ENCODE results near the gene TLR4. TPM values are rescaled to one million over a fixed set of nuclear protein-coding genes. Genes with fewer than 3 reads are reported as not detected.
A peak's percentile ranks its signal among the peaks of the same experiment; 100 is the strongest.

Gene TLR4
- total RNA-seq, 1 donor, result 46.7 TPM

DNA sequence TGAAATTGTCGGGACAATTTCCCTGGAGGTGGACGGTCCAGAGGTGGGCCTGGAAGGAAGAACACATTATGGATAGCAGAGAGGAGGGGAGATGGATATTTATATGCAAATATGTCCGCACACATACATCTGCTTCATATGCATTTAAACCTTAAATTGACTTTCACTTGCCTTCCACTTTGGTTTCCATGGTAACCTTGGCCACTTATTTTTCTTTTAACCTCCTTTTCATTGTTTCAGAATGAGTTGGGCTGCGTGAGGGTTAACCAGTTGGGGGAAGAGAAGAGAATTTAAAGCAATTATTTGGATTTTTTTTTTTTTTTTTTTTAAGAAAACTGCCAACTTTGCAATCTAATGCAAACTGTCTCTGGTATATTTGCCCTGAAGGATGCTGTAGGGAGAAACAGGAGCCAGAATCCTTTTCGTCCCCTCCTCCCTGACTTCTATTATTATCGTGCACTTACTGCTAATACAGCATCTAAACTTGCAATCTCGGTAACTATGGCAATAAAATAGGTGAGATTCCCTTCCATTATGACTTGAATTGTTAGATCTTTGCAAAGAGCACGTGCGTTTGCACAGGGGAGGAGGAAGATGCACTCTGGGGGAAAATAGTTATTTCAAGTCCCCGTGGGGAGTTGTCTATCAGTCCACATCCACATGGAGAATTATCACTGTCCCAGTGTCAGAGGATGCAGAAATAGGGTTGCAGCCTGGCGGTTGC lies 35.6 kb downstream of the TLR4 start:
- Histone ChIP-seq H4K20me1 (ENCODE audit: insufficient read depth, low read length) (no peaks in the 10 kb centered on the region), H3K4me2 (ENCODE audit: insufficient read depth, low read length) (no peak overlapping the region), H3K36me3 (ENCODE audit: insufficient read depth, low read length) (no peaks in the 10 kb centered on the region), H3K79me2 (ENCODE audit: insufficient read depth, low read length) (no peaks in the 10 kb centered on the region), H3K4me1 (ENCODE audit: insufficient read depth, low read length) (peaks cover 11% of the 10 kb centered on the region), H2AFZ (ENCODE audit: low read length) (no peak overlapping the region), H3K4me3 (ENCODE audit: insufficient read depth, low read length) (no peak overlapping the region), H3K27ac (ENCODE audit: low read depth, low read length) (no peak overlapping the region), H3K27me3 (ENCODE audit: insufficient read depth, low read length) (peaks cover 2% of the 10 kb centered on the region), H3K9me3 (ENCODE audit: low read depth, low read length) (no peaks in the 10 kb centered on the region)
- DNase-seq (ENCODE audit: insufficient read length, low spot score, missing footprints), result no peak
- TF ChIP-seq, protein P1, sequence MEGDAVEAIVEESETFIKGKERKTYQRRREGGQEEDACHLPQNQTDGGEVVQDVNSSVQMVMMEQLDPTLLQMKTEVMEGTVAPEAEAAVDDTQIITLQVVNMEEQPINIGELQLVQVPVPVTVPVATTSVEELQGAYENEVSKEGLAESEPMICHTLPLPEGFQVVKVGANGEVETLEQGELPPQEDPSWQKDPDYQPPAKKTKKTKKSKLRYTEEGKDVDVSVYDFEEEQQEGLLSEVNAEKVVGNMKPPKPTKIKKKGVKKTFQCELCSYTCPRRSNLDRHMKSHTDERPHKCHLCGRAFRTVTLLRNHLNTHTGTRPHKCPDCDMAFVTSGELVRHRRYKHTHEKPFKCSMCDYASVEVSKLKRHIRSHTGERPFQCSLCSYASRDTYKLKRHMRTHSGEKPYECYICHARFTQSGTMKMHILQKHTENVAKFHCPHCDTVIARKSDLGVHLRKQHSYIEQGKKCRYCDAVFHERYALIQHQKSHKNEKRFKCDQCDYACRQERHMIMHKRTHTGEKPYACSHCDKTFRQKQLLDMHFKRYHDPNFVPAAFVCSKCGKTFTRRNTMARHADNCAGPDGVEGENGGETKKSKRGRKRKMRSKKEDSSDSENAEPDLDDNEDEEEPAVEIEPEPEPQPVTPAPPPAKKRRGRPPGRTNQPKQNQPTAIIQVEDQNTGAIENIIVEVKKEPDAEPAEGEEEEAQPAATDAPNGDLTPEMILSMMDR (IDR thresholded peaks at IDR 0.05; ENCODE audit: extremely low read depth, low read depth, low read length), result no peak

DNA sequence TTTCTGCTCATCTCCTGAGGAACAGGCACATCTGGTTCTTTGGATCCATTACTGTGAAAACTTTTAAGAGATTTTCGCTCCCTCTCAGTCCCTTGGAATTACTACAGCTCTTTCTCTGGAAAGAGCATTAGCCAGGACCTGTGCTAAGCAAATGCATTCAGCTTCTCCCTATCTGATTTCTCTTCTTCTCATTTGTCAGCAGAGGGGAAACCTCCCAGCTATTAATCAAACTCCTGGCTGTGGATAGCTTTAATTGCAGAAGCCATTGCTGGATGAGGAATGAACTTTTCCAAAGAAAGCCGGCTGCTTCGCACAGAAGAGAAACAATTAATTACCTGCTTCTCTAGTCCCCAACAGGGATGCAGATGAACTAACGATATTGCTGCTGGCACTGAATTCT lies 37.9 kb downstream of the TLR4 start:
- no peak overlapping the region for H3K27ac ChIP-seq (ENCODE audit: low read depth, low read length)
- peaks cover 7% of the 10 kb centered on the region for H3K4me1 ChIP-seq (ENCODE audit: insufficient read depth, low read length)
- H3K9me3 ChIP-seq (ENCODE audit: low read depth, low read length), result no peaks in the 10 kb centered on the region
- H3K79me2 ChIP-seq (ENCODE audit: insufficient read depth, low read length), result no peaks in the 10 kb centered on the region
- no peak for DNase-seq (ENCODE audit: insufficient read length, low spot score, missing footprints)
- H3K36me3 ChIP-seq (ENCODE audit: insufficient read depth, low read length), result no peaks in the 10 kb centered on the region
- no peaks in the 10 kb centered on the region for H4K20me1 ChIP-seq (ENCODE audit: insufficient read depth, low read length)
- no peak overlapping the region for H3K4me2 ChIP-seq (ENCODE audit: insufficient read depth, low read length)
- no peak overlapping the region for H3K4me3 ChIP-seq (ENCODE audit: insufficient read depth, low read length)
- H2AFZ ChIP-seq (ENCODE audit: low read length), result no peak overlapping the region
- TF ChIP-seq, protein P1 (IDR thresholded peaks at IDR 0.05; ENCODE audit: extremely low read depth, low read depth, low read length), result no peak
- H3K27me3 ChIP-seq (ENCODE audit: insufficient read depth, low read length), result peaks cover 2% of the 10 kb centered on the region

DNA sequence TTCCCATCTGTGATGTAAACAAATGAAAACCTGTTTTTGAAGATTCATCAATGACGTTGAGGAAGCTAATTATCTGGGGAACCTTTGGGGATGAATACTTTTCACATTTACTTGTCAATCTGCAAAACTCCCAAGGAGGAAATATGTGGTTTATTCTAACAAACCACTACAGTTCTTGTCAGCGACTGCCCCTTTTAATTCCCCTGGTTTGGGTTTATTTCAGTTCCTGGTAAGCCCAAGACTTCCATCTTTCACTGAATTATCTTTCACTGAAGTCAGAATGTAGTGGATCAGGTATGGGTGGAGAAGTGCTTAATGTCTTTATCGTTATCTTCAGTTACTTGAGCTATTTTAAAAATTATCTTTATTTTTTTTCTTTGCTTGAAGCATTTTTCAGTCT lies 40.2 kb downstream of the TLR4 start:
- Histone ChIP-seq H3K4me2 (ENCODE audit: insufficient read depth, low read length) (peak overlapping the region; percentile 91), H3K79me2 (ENCODE audit: insufficient read depth, low read length) (no peaks in the 10 kb centered on the region), H3K36me3 (ENCODE audit: insufficient read depth, low read length) (no peaks in the 10 kb centered on the region), H2AFZ (ENCODE audit: low read length) (peak overlapping the region; percentile 89), H3K4me3 (ENCODE audit: insufficient read depth, low read length) (peak overlapping the region; percentile 75), H3K27ac (ENCODE audit: low read depth, low read length) (no peak overlapping the region), H3K27me3 (ENCODE audit: insufficient read depth, low read length) (peaks cover 2% of the 10 kb centered on the region), H4K20me1 (ENCODE audit: insufficient read depth, low read length) (no peaks in the 10 kb centered on the region), H3K4me1 (ENCODE audit: insufficient read depth, low read length) (peaks cover 7% of the 10 kb centered on the region), H3K9me3 (ENCODE audit: low read depth, low read length) (no peaks in the 10 kb centered on the region)
- DNase-seq (ENCODE audit: insufficient read length, low spot score, missing footprints), result peak; percentile 50
- TF ChIP-seq, protein P1 (IDR thresholded peaks at IDR 0.05; ENCODE audit: extremely low read depth, low read depth, low read length), result no peak

DNA sequence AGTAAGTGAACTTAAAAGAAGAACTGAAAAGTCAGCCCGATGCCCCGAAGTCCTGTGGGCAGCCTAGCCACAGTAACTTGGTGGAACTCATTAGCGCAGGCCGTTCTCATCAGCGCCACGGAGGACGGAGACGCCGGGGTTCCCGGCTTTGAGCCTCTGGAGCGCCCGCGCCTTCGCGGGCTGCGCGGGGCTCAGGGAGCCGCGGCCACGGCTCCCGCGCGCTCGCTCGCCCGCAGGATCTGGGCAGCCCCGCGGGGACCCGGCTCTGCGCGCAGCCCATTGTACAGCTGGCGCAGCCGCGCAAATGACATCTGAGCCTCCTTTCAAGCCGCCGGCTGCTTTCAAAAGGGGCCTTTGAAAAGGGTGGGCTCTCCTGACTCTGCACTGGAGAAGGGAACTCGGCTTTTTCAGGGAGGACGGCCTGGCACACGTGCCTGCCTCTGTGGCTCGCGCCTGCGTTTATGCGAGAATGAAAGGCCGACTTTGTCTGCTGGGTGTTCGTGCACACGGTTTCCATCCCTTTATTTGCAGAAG lies 40.7 kb downstream of the TLR4 start:
- DNase-seq (ENCODE audit: insufficient read length, low spot score, missing footprints), result peak; percentile 73
- TF ChIP-seq, protein P1 (IDR thresholded peaks at IDR 0.05; ENCODE audit: extremely low read depth, low read depth, low read length), result no peak
- Histone ChIP-seq H2AFZ (ENCODE audit: low read length) (peak overlapping the region; percentile 97), H4K20me1 (ENCODE audit: insufficient read depth, low read length) (no peaks in the 10 kb centered on the region), H3K27me3 (ENCODE audit: insufficient read depth, low read length) (peaks cover 2% of the 10 kb centered on the region), H3K4me1 (ENCODE audit: insufficient read depth, low read length) (peaks cover 7% of the 10 kb centered on the region), H3K36me3 (ENCODE audit: insufficient read depth, low read length) (no peaks in the 10 kb centered on the region), H3K9me3 (ENCODE audit: low read depth, low read length) (no peaks in the 10 kb centered on the region), H3K27ac (ENCODE audit: low read depth, low read length) (no peak overlapping the region), H3K4me3 (ENCODE audit: insufficient read depth, low read length) (peak overlapping the region; percentile 75), H3K79me2 (ENCODE audit: insufficient read depth, low read length) (no peaks in the 10 kb centered on the region), H3K4me2 (ENCODE audit: insufficient read depth, low read length) (peak overlapping the region; percentile 91)

Data from osteoblast (primary cell).